ENCODE results near the gene SLC35A4.
"Not testable (repeated sequence)": the region's sequence is repeated elsewhere in the genome, so short reads cannot be mapped to it uniquely, and the experiment has no call there.

The SLC35A4 gene

GRCh38 chr5:140591747-140592372, 27.2 kb downstream of the SLC35A4 start:
- DNase-seq (ENCODE audit: low read depth), result no peak

- not testable (repeated sequence) for DNase-seq (ENCODE audit: low read depth)
Observed at GRCh38 chr5:140593070-140593469, 28.4 kb downstream of the SLC35A4 start.

GRCh38 chr5:140594169-140594568, 29.5 kb downstream of the SLC35A4 start:
- DNase-seq (ENCODE audit: low read depth), result no peak

- no peak for DNase-seq (ENCODE audit: low read depth)
Observed at GRCh38 chr5:140595538-140596300, 31.1 kb downstream of the SLC35A4 start.

GRCh38 chr5:140596321-140596741, 31.7 kb downstream of the SLC35A4 start:
- no peak for DNase-seq (ENCODE audit: low read depth)

- DNase-seq (ENCODE audit: low read depth), result no peak
Observed at GRCh38 chr5:140598836-140599235, 34.2 kb downstream of the SLC35A4 start.

GRCh38 chr5:140600096-140600495, 35.5 kb downstream of the SLC35A4 start:
- no peak for DNase-seq (ENCODE audit: low read depth)

- DNase-seq (ENCODE audit: low read depth), result no peak
Observed at GRCh38 chr5:140602147-140602546, 37.5 kb downstream of the SLC35A4 start.

- DNase-seq (ENCODE audit: low read depth), result not testable (repeated sequence)
Observed at GRCh38 chr5:140603446-140603698, 38.7 kb downstream of the SLC35A4 start.

GRCh38 chr5:140603734-140604133, 39.1 kb downstream of the SLC35A4 start:
- no peak for DNase-seq (ENCODE audit: low read depth)

GRCh38 chr5:140605879-140606278, 41.3 kb downstream of the SLC35A4 start:
- DNase-seq (ENCODE audit: low read depth), result no peak

- DNase-seq (ENCODE audit: low read depth), result no peak
Observed at GRCh38 chr5:140607031-140607430, 42.4 kb downstream of the SLC35A4 start.

- no peak for DNase-seq (ENCODE audit: low read depth)
Observed at GRCh38 chr5:140608722-140609121, 44.1 kb downstream of the SLC35A4 start.

- no peak for DNase-seq (ENCODE audit: low read depth)
Observed at GRCh38 chr5:140609126-140609525, 44.5 kb downstream of the SLC35A4 start.

- no peak for DNase-seq (ENCODE audit: low read depth)
Observed at GRCh38 chr5:140611020-140611521, 46.4 kb downstream of the SLC35A4 start.
